Natural killer cell treated with Interleukin-12 subunit alpha and Interleukin-12 subunit beta and Interleukin-15 and Interleukin-18, amount 100 ng/mL, for 72 hours (primary cell): Measurements from ENCODE around the gene COASY. TPM values are rescaled to one million over a fixed set of nuclear protein-coding genes. Genes with fewer than 3 reads are reported as not detected.

ENCODE experiments used
- ATAC-seq, 2 donors: fragments of 150-1000 bp; cut with Tn5 transposase in 1 of 2; sonication (Bioruptor Pico), chemical (Tn5 transposase) in 1 of 2; 2 replicates each; pipeline ENCODE4 v1.10.0; 2021
- DNase-seq: peaks from one replicate; pipeline ENCODE4 v3.0.0; 2022; ENCODE audit warnings: low spot score
- H3K27ac Mint-ChIP-seq, 2 donors: 1 replicate in 1 of 2; 2 replicates in 1 of 2; pipeline ENCODE4 v1.8.0; 2022; ENCODE audit warnings: mixed read lengths in 2 of 2, mild to moderate bottlenecking in 1 of 2, moderate library complexity in 1 of 2
- H3K27me3 Mint-ChIP-seq, 2 donors: 1 replicate in 1 of 2; 2 replicates in 1 of 2; pipeline ENCODE4 v1.8.0; 2022; ENCODE audit warnings: mixed read lengths in 2 of 2
- H3K36me3 Mint-ChIP-seq: one replicate; pipeline ENCODE4 v1.8.0; 2022; ENCODE audit warnings: mixed read lengths
- H3K4me1 Mint-ChIP-seq, 2 donors: 1 replicate in 1 of 2; 2 replicates in 1 of 2; pipeline ENCODE4 v1.8.0; 2022; ENCODE audit warnings: low read depth in 2 of 2, mixed read lengths in 2 of 2, mild to moderate bottlenecking in 1 of 2
- H3K4me3 Mint-ChIP-seq: one replicate; pipeline ENCODE4 v1.8.0; 2022; ENCODE audit warnings: mixed read lengths
- H3K9me3 Mint-ChIP-seq: 2 replicates; pipeline ENCODE4 v1.8.0; 2022; ENCODE audit warnings: mixed read lengths
- total RNA-seq, 2 donors: library from RNA; stranded (reverse); gene quantifications; one replicate each; pipeline ENCODE4 v1.2.3, GENCODE V29; 2022

Gene COASY
- total RNA-seq: 100 to 1,000 TPM in 1 of 2 donors, 10 to 100 TPM in 1; 83.4 to 126 TPM

DNA sequence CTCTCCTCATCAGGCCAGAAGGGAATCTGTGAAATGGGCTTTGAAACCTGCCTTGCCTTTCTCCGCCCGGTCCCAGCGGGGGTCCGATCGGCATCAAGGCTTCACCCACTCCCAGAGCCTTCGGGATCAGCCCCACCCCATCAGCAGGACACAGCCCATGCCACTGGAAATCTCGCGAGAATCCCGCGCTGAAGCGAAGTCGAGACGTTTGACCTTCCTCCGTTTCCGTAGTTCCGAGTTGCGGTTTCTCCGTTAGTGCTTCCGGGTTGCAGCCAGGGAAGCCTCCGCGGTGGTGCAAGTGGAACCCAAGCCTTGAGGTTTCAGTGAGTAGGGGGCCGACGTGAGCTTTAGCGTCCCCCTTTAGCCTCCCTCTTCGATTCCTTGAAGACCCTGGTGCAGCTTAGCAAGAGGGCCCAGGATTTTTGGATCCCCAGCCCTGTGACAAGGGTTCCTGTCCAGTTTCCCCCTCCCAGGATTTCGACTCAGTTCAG is at the start of gene COASY:
COASY (plus strand) TSS at position 252 of the 491 bp plus-strand sequence. CDS start 475 bp downstream, outside the sequence.
- peak within 1 kb of the TSS; percentile 94 for H3K4me3 Mint-ChIP-seq
- H3K27ac Mint-ChIP-seq: peak within 1 kb of the TSS; percentile 91 to 98
- H3K9me3 Mint-ChIP-seq: no peaks in the 10 kb centered on the region
- no peaks in the 10 kb centered on the region for H3K36me3 Mint-ChIP-seq
- no peaks in the 10 kb centered on the region for H3K27me3 Mint-ChIP-seq
- peaks cover 19 to 30% of the 10 kb centered on the region in 2 donors for H3K4me1 Mint-ChIP-seq
- ATAC-seq (peak; percentile 78 to 84), DNase-seq (peak; percentile 95)

DNA sequence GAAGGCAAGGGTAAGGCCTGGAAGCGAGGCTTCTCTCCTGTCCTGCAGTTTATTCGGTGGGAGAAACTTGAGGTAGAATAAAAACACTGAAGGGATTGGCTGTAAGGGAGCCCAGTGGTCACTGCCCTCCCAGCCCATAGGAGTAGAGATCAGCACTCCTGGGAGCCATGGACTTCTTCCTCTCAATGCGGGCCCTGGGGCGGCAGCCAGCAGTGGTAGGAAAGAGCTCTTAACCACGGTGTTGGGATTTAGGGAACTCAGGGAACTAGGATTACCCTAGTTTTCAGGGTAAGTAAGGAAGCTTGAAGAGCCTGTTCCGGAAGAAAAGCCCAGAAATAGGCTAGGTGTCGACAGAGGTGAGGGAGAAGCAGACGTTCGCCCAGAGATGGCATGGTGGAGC is 49.7 kb upstream of the COASY start:
- DNase-seq (no peak), ATAC-seq (no peak)
- Mint-ChIP-seq H3K27ac (no peak overlapping the region), H3K4me1 (peaks cover 0 to 7% of the 10 kb centered on the region in 2 donors), H3K9me3 (no peaks in the 10 kb centered on the region), H3K4me3 (no peak overlapping the region), H3K36me3 (no peaks in the 10 kb centered on the region), H3K27me3 (peaks cover 44 to 56% of the 10 kb centered on the region in 2 donors)

GRCh38 chr17:42512733-42513251 is 49.2 kb upstream of the COASY start:
- ATAC-seq: peak in 1 of 2 donors; percentile 68
- Mint-ChIP-seq H3K4me1 (peaks cover 3 to 13% of the 10 kb centered on the region in 2 donors), H3K27me3 (peaks cover 45 to 51% of the 10 kb centered on the region in 2 donors), H3K36me3 (no peaks in the 10 kb centered on the region), H3K9me3 (no peaks in the 10 kb centered on the region), H3K27ac (no peak overlapping the region), H3K4me3 (no peak overlapping the region)
- DNase-seq: no peak

DNA sequence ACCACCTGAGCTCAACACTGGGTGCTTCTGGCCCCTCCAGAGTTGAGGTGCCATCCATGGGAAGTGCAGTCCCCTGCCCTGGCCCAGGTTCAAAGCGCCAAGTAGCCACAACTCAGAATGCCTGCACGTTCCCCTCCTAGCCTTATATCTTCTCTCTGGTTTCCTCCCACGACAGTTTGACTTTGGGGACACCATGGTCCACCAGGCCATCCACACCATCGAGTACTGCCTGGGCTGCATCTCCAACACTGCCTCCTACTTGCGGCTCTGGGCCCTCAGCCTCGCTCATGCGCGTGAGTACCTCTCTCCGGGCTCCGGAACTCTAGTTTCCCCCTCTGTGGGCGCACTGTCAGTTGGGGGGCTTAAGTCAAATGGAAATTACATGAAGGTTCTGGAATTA is 48.3 kb upstream of the COASY start:
- ATAC-seq (no peak), DNase-seq (no peak)
- Mint-ChIP-seq H3K36me3 (no peaks in the 10 kb centered on the region), H3K27me3 (peaks cover 42 to 50% of the 10 kb centered on the region in 2 donors), H3K27ac (no peak overlapping the region), H3K4me3 (no peak overlapping the region), H3K4me1 (peaks cover 5 to 12% of the 10 kb centered on the region in 2 donors), H3K9me3 (no peaks in the 10 kb centered on the region)

DNA sequence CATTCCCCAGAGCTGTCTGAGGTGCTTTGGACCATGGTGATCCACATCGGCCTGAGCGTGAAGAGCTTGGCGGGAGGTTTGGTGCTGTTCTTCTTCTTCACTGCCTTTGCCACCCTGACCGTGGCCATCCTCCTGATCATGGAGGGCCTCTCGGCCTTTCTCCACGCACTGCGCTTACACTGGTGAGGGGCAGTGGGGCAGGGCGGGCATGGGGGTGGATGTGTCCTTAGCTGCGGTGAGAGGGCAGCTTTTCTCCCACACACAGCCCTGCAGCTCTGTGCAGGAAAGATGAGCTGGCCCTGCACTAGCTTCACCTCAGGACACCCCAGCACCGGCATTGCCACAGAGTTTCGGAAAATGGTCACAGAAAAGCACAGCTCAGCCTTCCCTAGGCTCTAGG is 47.7 kb upstream of the COASY start:
- Mint-ChIP-seq H3K27me3 (peaks cover 37 to 46% of the 10 kb centered on the region in 2 donors), H3K4me3 (no peak overlapping the region), H3K27ac (no peak overlapping the region), H3K36me3 (no peaks in the 10 kb centered on the region), H3K9me3 (no peaks in the 10 kb centered on the region), H3K4me1 (peaks cover 5 to 8% of the 10 kb centered on the region in 2 donors)
- DNase-seq (no peak), ATAC-seq (no peak)

GRCh38 chr17:42514867-42515266 is 47.1 kb upstream of the COASY start:
- Mint-ChIP-seq H3K9me3 (no peaks in the 10 kb centered on the region), H3K4me1 (peaks cover 5 to 8% of the 10 kb centered on the region in 2 donors), H3K4me3 (no peak overlapping the region), H3K27me3 (peaks cover 35 to 43% of the 10 kb centered on the region in 2 donors), H3K36me3 (no peaks in the 10 kb centered on the region), H3K27ac (no peak overlapping the region)
- ATAC-seq (no peak), DNase-seq (no peak)

DNA sequence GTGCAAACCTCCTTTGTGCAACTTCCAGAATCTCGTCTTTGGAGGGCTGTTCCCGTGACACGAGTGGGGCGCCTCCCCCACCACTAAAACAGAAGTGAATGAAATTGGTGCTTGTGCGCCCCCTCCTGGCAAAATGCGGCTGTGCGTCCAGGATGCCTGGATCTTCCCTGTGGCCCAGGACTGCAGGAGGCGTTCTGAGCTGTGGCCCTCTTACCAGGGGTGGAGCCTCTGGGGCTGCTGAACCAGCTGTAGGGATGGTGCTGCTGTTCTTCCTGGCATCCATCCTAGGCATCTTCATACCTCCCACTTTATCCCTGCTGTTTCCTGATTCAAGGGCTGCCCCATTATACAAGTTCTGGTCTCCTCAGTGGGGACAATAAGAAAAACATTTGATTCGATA is 44.4 kb upstream of the COASY start:
- Mint-ChIP-seq H3K27ac (no peak overlapping the region), H3K27me3 (peaks cover 30 to 37% of the 10 kb centered on the region in 2 donors), H3K4me3 (no peak overlapping the region), H3K9me3 (no peaks in the 10 kb centered on the region), H3K4me1 (peaks cover 5 to 18% of the 10 kb centered on the region in 2 donors), H3K36me3 (no peaks in the 10 kb centered on the region)
- ATAC-seq (peak; percentile 70 to 84), DNase-seq (peak; percentile 82)

DNA sequence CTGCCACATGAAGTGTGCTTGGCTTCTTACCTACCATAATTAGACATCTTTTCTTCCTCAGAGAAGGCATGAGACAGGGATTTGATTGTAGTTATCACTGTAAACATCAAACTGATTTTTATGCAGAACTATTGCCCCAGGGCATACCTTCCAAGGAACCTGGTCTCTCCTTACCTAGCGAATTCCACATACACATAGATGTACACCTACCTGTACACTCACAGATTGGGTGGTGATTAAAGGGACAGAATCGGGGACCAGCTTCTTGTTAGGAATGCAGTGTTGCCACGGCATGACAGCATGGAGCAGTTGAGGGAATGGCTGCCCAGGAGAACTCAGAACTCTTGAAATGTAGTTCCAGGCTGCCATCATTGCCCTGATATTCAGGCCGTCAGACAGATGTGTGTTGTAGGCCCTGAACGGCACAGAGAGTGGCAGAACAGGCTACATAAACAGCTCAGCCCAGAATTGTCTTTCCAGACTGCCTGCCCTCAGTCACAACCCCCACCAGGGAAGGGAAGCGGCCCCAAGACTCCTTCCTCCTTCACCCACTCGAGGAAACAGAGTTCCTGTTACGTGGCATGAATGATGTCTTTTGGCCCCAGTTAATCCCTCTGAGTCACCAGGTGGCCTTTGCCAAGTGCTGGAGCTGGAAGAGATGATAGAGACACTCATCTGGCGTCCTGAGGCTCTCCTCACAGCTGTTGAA is 43.7 kb upstream of the COASY start:
- Mint-ChIP-seq H3K4me1 (peaks cover 7 to 18% of the 10 kb centered on the region in 2 donors), H3K27ac (no peak overlapping the region), H3K36me3 (no peaks in the 10 kb centered on the region), H3K4me3 (no peak overlapping the region), H3K9me3 (no peaks in the 10 kb centered on the region), H3K27me3 (peaks cover 30 to 37% of the 10 kb centered on the region in 2 donors)
- DNase-seq (no peak), ATAC-seq (no peak)

DNA sequence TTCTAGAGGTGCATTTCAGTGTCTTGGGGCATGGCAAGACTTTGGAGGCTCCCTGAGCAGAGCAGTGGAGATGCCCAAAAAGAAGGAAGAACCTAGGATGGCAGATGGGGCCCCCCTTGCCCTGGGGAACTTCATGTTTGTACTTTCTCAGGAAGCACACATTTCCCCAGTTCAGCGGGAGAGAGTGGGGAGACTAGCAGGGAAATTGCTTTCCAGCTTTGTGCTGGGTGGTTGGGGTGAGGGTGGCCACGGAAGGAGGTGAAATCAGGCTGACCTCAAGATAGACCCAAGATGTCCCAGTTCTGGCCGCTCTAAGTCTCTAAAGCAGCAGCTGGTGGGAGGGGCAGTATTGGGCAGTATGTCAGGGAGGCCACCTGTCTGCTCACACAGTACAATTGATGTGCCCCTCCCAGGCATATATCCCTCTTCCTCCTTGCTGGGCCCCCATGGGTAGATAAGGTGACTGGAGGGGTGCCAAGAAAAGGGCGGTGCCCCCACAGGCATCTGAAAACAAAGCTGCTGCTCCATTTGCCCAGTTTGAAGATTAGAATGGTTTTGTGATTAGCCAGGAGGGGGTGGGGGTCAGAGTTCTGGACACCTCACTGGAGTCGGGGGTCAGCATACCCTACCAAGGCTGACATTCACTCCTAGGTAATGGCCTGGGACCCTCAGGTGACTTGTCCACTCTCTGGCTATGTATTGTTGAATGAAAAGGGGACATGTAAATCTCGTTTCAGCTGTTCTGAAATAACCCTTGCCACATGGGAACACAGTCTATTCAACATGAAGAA is 43.0 kb upstream of the COASY start:
- ATAC-seq (no peak), DNase-seq (no peak)
- Mint-ChIP-seq H3K4me1 (peaks cover 12 to 18% of the 10 kb centered on the region in 2 donors), H3K4me3 (no peak overlapping the region), H3K9me3 (no peaks in the 10 kb centered on the region), H3K27ac (no peak overlapping the region), H3K36me3 (no peaks in the 10 kb centered on the region), H3K27me3 (peaks cover 30 to 37% of the 10 kb centered on the region in 2 donors)

DNA sequence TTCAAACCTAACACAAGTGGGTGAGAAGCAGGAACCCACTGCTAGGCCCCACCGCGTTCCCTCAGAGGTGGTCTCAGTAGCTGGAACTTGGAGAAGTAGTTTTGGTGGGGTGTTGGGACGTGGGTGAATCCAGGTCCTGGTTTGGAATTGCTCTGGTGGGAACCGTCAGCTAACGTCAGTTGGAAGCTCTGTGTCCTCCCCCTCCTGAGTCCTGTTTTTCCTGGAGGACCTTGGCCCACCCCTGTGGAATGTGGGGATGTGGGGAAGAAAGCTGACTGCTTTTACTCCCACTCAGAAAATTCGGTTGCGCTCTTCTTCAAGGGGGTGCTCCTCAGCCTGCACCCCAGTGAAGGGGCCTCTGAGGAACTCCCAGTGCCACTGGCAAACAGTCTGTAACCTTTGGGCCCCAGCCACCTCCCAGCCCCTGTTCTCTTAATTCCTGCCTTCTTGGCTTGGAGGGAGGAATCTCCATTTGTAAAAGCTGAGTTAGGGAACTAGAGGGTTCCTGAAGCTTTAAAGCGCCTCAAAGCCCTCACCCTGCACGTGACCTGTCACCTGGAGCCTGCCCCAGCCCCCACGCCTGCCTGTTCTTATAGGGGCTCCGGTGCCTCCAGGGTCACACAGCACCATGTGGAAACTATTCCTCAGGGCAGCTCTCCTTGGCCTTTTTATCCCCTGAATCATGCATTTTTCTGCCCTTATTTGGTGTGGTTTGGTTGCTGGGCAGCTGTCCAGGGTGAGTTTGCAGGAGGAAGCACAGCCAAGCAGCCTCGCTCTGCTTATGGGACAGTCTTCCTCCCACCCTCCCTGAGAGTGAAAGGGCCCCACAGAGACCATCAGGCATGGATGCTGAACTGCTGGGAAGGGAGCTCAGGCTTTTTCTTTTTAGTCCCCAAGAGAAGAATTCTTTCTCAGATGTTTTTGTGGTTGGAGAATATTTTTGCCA is 42.1 kb upstream of the COASY start:
- Mint-ChIP-seq H3K4me1 (peaks cover 18 to 23% of the 10 kb centered on the region in 2 donors), H3K9me3 (no peaks in the 10 kb centered on the region), H3K27me3 (peaks cover 28 to 37% of the 10 kb centered on the region in 2 donors), H3K36me3 (no peaks in the 10 kb centered on the region), H3K4me3 (no peak overlapping the region), H3K27ac (no peak overlapping the region)
- DNase-seq (no peak), ATAC-seq (no peak)

DNA sequence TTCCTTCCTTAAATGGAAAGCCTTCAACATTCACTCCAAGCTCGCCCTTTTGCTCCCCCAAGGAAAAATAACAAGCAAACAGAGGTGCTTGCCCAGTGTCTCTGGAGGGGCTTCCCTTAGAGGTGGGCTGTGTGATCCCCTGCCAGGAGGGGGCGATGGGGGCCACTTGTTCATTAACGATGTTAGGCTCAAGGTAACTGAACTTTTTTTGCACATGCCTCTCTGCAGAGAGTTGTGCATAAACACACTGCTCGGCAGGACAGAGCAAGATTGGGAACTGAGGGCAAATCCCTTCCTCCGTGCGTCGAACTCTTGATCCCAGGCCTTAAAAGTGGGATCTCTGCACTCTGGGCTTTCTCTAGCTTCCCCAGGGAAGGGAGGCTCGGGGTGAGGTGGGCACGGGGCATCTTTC is 41.4 kb upstream of the COASY start:
- Mint-ChIP-seq H3K27ac (no peak overlapping the region), H3K9me3 (no peaks in the 10 kb centered on the region), H3K4me3 (no peak overlapping the region), H3K27me3 (peaks cover 29 to 42% of the 10 kb centered on the region in 2 donors), H3K36me3 (no peaks in the 10 kb centered on the region), H3K4me1 (peaks cover 23 to 27% of the 10 kb centered on the region in 2 donors)
- DNase-seq (no peak), ATAC-seq (no peak)

DNA sequence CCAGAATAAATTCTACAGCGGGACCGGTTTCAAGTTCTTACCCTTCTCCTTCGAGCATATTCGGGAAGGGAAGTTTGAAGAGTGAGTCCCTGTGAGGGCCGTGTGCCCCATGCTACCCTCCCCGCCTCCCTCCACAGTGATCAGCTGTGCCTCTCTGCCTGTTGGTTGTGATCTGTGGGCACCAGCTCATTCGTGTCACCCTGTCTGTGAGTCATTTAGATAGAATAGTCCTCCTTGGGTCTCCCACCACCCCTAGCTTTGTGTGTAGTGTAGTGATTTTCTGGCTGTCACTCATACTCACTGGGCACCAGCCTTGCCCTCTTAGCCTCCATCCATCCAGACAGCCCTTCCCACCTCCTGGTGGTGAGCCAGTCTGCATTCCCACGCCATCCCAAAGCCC is 40.9 kb upstream of the COASY start:
- Mint-ChIP-seq H3K27me3 (peaks cover 29 to 42% of the 10 kb centered on the region in 2 donors), H3K27ac (no peak overlapping the region), H3K4me1 (peaks cover 23 to 28% of the 10 kb centered on the region in 2 donors), H3K36me3 (no peaks in the 10 kb centered on the region), H3K9me3 (no peaks in the 10 kb centered on the region), H3K4me3 (no peak overlapping the region)
- DNase-seq: no peak
- peak in 1 of 2 donors; percentile 59 for ATAC-seq
